ENCODE data around the gene RAVER1. TPM values are rescaled to one million over a fixed set of nuclear protein-coding genes. Genes with fewer than 3 reads are reported as not detected.

RAVER1 gene
- total and polyA plus RNA-seq, 9 of the 15 experiments (the other 6 are each of a cell fraction or from before 2014, with no cell fraction given): 0.06 to 113 (median 7.0) TPM

DNA sequence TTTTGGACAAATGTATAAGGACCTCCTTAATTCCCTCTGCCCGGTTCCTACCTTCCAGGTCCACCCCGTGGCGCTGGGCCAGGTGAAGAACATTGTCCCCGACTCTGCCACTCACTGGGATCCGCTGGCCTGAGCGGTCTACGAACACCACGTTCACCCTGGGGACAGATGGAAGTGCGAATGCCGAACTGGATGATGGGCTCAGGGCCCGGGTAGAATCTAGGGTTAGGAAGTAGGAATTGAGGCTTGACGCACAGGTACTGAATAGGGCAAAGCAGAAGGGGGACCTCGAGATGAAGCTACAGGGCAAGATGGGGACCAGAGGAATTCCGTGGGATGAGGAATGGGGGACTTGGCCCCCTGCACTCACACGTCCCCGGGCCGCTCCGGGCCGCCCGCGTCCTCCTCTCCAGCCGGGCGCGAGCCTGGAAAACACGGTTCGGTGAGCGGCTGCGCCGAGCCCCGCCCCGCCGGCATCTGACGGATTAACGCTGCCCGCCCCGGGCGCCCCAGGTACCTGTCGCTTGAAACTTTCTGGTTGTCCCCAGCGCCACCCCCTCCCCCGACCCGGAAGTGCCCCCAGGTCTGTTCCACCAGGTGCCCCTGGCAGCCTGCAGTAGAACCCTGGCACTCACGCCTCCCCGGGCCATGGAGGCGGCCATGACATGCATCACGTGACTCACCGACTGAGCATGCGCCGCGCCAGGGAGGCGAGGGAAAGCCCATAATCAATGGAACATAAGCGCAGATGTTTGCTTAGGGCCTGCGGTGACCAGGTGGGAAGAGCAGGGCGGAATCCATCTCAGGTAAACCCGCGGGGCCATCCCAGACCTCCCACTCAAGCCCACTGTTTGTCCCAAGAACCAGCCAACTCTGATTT is 17.8 kb downstream of the RAVER1 start, which contains the start of gene FDX2 (continued):
- TF ChIP-seq, protein P1, sequence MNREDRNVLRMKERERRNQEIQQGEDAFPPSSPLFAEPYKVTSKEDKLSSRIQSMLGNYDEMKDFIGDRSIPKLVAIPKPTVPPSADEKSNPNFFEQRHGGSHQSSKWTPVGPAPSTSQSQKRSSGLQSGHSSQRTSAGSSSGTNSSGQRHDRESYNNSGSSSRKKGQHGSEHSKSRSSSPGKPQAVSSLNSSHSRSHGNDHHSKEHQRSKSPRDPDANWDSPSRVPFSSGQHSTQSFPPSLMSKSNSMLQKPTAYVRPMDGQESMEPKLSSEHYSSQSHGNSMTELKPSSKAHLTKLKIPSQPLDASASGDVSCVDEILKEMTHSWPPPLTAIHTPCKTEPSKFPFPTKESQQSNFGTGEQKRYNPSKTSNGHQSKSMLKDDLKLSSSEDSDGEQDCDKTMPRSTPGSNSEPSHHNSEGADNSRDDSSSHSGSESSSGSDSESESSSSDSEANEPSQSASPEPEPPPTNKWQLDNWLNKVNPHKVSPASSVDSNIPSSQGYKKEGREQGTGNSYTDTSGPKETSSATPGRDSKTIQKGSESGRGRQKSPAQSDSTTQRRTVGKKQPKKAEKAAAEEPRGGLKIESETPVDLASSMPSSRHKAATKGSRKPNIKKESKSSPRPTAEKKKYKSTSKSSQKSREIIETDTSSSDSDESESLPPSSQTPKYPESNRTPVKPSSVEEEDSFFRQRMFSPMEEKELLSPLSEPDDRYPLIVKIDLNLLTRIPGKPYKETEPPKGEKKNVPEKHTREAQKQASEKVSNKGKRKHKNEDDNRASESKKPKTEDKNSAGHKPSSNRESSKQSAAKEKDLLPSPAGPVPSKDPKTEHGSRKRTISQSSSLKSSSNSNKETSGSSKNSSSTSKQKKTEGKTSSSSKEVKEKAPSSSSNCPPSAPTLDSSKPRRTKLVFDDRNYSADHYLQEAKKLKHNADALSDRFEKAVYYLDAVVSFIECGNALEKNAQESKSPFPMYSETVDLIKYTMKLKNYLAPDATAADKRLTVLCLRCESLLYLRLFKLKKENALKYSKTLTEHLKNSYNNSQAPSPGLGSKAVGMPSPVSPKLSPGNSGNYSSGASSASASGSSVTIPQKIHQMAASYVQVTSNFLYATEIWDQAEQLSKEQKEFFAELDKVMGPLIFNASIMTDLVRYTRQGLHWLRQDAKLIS (CRISPR knock-in tag; IDR thresholded peaks at IDR 0.05): no peak
- peak; percentile 72 for TF ChIP-seq POLR2H (tag; IDR thresholded peaks at IDR 0.05; ENCODE audit: low read depth)
- TF ChIP-seq, protein P2, sequence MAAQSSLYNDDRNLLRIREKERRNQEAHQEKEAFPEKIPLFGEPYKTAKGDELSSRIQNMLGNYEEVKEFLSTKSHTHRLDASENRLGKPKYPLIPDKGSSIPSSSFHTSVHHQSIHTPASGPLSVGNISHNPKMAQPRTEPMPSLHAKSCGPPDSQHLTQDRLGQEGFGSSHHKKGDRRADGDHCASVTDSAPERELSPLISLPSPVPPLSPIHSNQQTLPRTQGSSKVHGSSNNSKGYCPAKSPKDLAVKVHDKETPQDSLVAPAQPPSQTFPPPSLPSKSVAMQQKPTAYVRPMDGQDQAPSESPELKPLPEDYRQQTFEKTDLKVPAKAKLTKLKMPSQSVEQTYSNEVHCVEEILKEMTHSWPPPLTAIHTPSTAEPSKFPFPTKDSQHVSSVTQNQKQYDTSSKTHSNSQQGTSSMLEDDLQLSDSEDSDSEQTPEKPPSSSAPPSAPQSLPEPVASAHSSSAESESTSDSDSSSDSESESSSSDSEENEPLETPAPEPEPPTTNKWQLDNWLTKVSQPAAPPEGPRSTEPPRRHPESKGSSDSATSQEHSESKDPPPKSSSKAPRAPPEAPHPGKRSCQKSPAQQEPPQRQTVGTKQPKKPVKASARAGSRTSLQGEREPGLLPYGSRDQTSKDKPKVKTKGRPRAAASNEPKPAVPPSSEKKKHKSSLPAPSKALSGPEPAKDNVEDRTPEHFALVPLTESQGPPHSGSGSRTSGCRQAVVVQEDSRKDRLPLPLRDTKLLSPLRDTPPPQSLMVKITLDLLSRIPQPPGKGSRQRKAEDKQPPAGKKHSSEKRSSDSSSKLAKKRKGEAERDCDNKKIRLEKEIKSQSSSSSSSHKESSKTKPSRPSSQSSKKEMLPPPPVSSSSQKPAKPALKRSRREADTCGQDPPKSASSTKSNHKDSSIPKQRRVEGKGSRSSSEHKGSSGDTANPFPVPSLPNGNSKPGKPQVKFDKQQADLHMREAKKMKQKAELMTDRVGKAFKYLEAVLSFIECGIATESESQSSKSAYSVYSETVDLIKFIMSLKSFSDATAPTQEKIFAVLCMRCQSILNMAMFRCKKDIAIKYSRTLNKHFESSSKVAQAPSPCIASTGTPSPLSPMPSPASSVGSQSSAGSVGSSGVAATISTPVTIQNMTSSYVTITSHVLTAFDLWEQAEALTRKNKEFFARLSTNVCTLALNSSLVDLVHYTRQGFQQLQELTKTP (IDR thresholded peaks at IDR 0.05; ENCODE audit: low read depth in 1 of 2, partially characterized antibody in 2 of 2): peak in 1 of 2 experiments; percentile 43
- TF ChIP-seq, protein P3, sequence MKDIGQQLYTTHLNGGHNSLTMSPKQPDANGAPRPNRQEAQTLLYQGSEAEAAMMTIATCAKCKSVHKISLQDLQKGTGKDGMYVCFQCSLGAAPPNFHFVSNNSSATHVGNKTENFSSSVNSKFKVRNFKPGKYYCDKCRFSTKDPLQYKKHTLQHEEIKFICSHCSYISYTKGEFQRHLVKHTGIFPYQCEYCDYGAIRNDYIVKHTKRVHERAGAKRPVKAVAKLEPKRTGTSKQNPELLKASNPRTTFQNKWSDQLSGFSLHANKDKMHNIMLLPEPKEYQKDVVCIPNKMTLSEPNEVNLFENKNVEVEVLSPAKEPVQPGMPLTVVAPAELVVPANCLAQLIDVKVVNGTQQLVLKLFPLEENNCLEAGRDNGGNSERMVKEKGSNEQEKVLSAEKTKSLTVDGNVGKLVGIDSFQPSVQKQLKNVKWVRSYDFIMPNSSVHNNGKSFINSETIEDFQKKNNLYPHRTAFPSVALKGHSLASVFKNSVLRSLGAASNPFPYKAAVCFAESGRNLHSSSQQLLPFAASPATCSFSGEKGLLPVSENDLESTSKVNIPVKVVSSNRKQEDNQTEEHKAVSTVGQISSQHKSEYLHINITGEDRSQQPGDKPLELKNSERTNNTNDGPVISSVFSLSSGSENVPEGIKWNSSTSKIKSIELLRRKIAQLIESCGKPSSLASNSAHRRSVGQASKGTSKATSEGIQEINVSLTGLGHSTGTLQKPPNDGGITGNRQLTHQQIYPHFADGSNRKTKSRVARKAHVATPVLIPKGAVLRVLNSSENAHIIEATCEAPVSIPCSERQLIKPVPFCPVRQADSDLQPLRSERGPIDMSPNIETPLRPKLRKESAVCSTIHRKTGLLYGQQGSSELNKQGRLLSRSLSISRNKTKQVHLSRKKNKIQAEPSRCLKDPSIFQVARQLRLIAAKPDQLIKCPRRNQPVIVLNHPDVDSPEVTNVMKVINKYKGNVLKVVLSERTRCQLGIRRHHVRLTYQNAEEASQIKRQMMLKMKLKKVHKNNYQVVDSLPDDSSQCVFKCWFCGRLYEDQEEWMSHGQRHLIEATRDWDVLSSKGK (CRISPR knock-in tag; IDR thresholded peaks at IDR 0.05): no peak; the same call in 1 of the 2 replicates
- peak; percentile 71; the same call in 1 of the 2 replicates for TF ChIP-seq KLF13 (tag; IDR thresholded peaks at IDR 0.05; ENCODE audit: borderline replicate concordance, low read depth)
- 0 out of 4 replicates have a peak, but pooled peaks have one; percentile 16 to 57 for TF ChIP-seq TEAD1 (CRISPR knock-in tag; IDR thresholded peaks at IDR 0.05)
- no peak for TF ChIP-seq NBN (IDR thresholded peaks at IDR 0.05; ENCODE audit: low read depth)
- TF ChIP-seq, protein P4, sequence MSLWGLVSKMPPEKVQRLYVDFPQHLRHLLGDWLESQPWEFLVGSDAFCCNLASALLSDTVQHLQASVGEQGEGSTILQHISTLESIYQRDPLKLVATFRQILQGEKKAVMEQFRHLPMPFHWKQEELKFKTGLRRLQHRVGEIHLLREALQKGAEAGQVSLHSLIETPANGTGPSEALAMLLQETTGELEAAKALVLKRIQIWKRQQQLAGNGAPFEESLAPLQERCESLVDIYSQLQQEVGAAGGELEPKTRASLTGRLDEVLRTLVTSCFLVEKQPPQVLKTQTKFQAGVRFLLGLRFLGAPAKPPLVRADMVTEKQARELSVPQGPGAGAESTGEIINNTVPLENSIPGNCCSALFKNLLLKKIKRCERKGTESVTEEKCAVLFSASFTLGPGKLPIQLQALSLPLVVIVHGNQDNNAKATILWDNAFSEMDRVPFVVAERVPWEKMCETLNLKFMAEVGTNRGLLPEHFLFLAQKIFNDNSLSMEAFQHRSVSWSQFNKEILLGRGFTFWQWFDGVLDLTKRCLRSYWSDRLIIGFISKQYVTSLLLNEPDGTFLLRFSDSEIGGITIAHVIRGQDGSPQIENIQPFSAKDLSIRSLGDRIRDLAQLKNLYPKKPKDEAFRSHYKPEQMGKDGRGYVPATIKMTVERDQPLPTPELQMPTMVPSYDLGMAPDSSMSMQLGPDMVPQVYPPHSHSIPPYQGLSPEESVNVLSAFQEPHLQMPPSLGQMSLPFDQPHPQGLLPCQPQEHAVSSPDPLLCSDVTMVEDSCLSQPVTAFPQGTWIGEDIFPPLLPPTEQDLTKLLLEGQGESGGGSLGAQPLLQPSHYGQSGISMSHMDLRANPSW (CRISPR knock-in tag; IDR thresholded peaks at IDR 0.05): no peak
- TF ChIP-seq RBM39 (optimal IDR thresholded peaks at IDR 0.05; ENCODE audit: low read depth, low read length): no peak
- no peak for TF ChIP-seq MCM5 (IDR thresholded peaks at IDR 0.05; ENCODE audit: low read depth)

Data from K562 (cell line).